ENCODE measurements around the gene FNDC3B.
"Not testable (repeated sequence)": the region's sequence is repeated elsewhere in the genome, so short reads cannot be mapped to it uniquely, and the experiment has no call there.

FNDC3B gene

GRCh38 chr3:172356427-172356826 lies 317.0 kb downstream of the FNDC3B start:
- no peaks in the 10 kb centered on the region for H3K4me1 ChIP-seq (ENCODE audit: control insufficient read depth, insufficient read depth, low read length, poor library complexity, severe bottlenecking)
- WGBS, 2 experiments (ENCODE audit: insufficient coverage in 2 of 2): 69 to 100% methylated on average over 2 of the region's 5 CpGs
- no peaks in the 10 kb centered on the region for H3K9me3 ChIP-seq (ENCODE audit: control insufficient read depth, low read length)
- no peak overlapping the region for H3K27ac ChIP-seq (ENCODE audit: low read depth, low read length, severe bottlenecking)
- peaks cover 86% of the 10 kb centered on the region for H3K36me3 ChIP-seq (ENCODE audit: control insufficient read depth, insufficient read depth, low read length)
- no peak overlapping the region for H3K4me3 ChIP-seq (ENCODE audit: extremely low read depth, insufficient read depth, low read length, poor library complexity, severe bottlenecking)

GRCh38 chr3:172357850-172358754 lies 318.7 kb downstream of the FNDC3B start:
- Histone ChIP-seq H3K27ac (ENCODE audit: low read depth, low read length, severe bottlenecking) (no peak overlapping the region), H3K4me1 (ENCODE audit: control insufficient read depth, insufficient read depth, low read length, poor library complexity, severe bottlenecking) (no peaks in the 10 kb centered on the region), H3K36me3 (ENCODE audit: control insufficient read depth, insufficient read depth, low read length) (peaks cover 85% of the 10 kb centered on the region), H3K9me3 (ENCODE audit: control insufficient read depth, low read length) (no peaks in the 10 kb centered on the region), H3K4me3 (ENCODE audit: extremely low read depth, insufficient read depth, low read length, poor library complexity, severe bottlenecking) (no peak overlapping the region)
- 95 to 96% methylated on average over 3 to 4 of the region's 6 CpGs for WGBS, 2 experiments (ENCODE audit: insufficient coverage in 2 of 2)

GRCh38 chr3:172359231-172359630 lies 319.9 kb downstream of the FNDC3B start:
- Histone ChIP-seq H3K9me3 (ENCODE audit: control insufficient read depth, low read length) (no peaks in the 10 kb centered on the region), H3K36me3 (ENCODE audit: control insufficient read depth, insufficient read depth, low read length) (peaks cover 89% of the 10 kb centered on the region), H3K27ac (ENCODE audit: low read depth, low read length, severe bottlenecking) (no peak overlapping the region), H3K4me3 (ENCODE audit: extremely low read depth, insufficient read depth, low read length, poor library complexity, severe bottlenecking) (no peak overlapping the region), H3K4me1 (ENCODE audit: control insufficient read depth, insufficient read depth, low read length, poor library complexity, severe bottlenecking) (no peaks in the 10 kb centered on the region)
- no CpG with 5 or more reads among the region's 1 CpG for WGBS, 2 experiments (ENCODE audit: insufficient coverage in 2 of 2)

GRCh38 chr3:172359996-172360395 lies 320.6 kb downstream of the FNDC3B start:
- H3K4me1 ChIP-seq (ENCODE audit: control insufficient read depth, insufficient read depth, low read length, poor library complexity, severe bottlenecking): no peaks in the 10 kb centered on the region
- no peak overlapping the region for H3K27ac ChIP-seq (ENCODE audit: low read depth, low read length, severe bottlenecking)
- peaks cover 92% of the 10 kb centered on the region for H3K36me3 ChIP-seq (ENCODE audit: control insufficient read depth, insufficient read depth, low read length)
- WGBS, 2 experiments (ENCODE audit: insufficient coverage in 2 of 2): no CpG with 5 or more reads among the region's 2 CpGs
- no peaks in the 10 kb centered on the region for H3K9me3 ChIP-seq (ENCODE audit: control insufficient read depth, low read length)
- H3K4me3 ChIP-seq (ENCODE audit: extremely low read depth, insufficient read depth, low read length, poor library complexity, severe bottlenecking): no peak overlapping the region

- peaks cover 90% of the 10 kb centered on the region for H3K36me3 ChIP-seq (ENCODE audit: control insufficient read depth, insufficient read depth, low read length)
- H3K9me3 ChIP-seq (ENCODE audit: control insufficient read depth, low read length): no peaks in the 10 kb centered on the region
- H3K4me3 ChIP-seq (ENCODE audit: extremely low read depth, insufficient read depth, low read length, poor library complexity, severe bottlenecking): no peak overlapping the region
- no peaks in the 10 kb centered on the region for H3K4me1 ChIP-seq (ENCODE audit: control insufficient read depth, insufficient read depth, low read length, poor library complexity, severe bottlenecking)
- no peak overlapping the region for H3K27ac ChIP-seq (ENCODE audit: low read depth, low read length, severe bottlenecking)
- no CpG with 5 or more reads among the region's 1 CpG for WGBS, 2 experiments (ENCODE audit: insufficient coverage in 2 of 2)
Measured at GRCh38 chr3:172362583-172362982, 323.2 kb downstream of the FNDC3B start.

GRCh38 chr3:172364374-172365027 lies 325.1 kb downstream of the FNDC3B start:
- H3K36me3 ChIP-seq (ENCODE audit: control insufficient read depth, insufficient read depth, low read length): peaks cover 90% of the 10 kb centered on the region
- no peak overlapping the region for H3K4me3 ChIP-seq (ENCODE audit: extremely low read depth, insufficient read depth, low read length, poor library complexity, severe bottlenecking)
- H3K9me3 ChIP-seq (ENCODE audit: control insufficient read depth, low read length): no peaks in the 10 kb centered on the region
- 100% methylated on average over 1 of the region's 3 CpGs; no CpG with 5 or more reads in 1 of the 2 experiments for WGBS, 2 experiments (ENCODE audit: insufficient coverage in 2 of 2)
- no peak overlapping the region for H3K27ac ChIP-seq (ENCODE audit: low read depth, low read length, severe bottlenecking)
- no peaks in the 10 kb centered on the region for H3K4me1 ChIP-seq (ENCODE audit: control insufficient read depth, insufficient read depth, low read length, poor library complexity, severe bottlenecking)

GRCh38 chr3:172365028-172365567 lies 325.7 kb downstream of the FNDC3B start:
- no peaks in the 10 kb centered on the region for H3K9me3 ChIP-seq (ENCODE audit: control insufficient read depth, low read length)
- WGBS, 2 experiments (ENCODE audit: insufficient coverage in 2 of 2): no CpG with 5 or more reads among the region's 3 CpGs
- no peak overlapping the region for H3K4me3 ChIP-seq (ENCODE audit: extremely low read depth, insufficient read depth, low read length, poor library complexity, severe bottlenecking)
- H3K36me3 ChIP-seq (ENCODE audit: control insufficient read depth, insufficient read depth, low read length): peaks cover 89% of the 10 kb centered on the region
- H3K4me1 ChIP-seq (ENCODE audit: control insufficient read depth, insufficient read depth, low read length, poor library complexity, severe bottlenecking): no peaks in the 10 kb centered on the region
- H3K27ac ChIP-seq (ENCODE audit: low read depth, low read length, severe bottlenecking): no peak overlapping the region

GRCh38 chr3:172367205-172368105 lies 328.1 kb downstream of the FNDC3B start:
- H3K4me1 ChIP-seq (ENCODE audit: control insufficient read depth, insufficient read depth, low read length, poor library complexity, severe bottlenecking): no peaks in the 10 kb centered on the region
- no peaks in the 10 kb centered on the region for H3K9me3 ChIP-seq (ENCODE audit: control insufficient read depth, low read length)
- peaks cover 90% of the 10 kb centered on the region for H3K36me3 ChIP-seq (ENCODE audit: control insufficient read depth, insufficient read depth, low read length)
- H3K27ac ChIP-seq (ENCODE audit: low read depth, low read length, severe bottlenecking): no peak overlapping the region
- H3K4me3 ChIP-seq (ENCODE audit: extremely low read depth, insufficient read depth, low read length, poor library complexity, severe bottlenecking): no peak overlapping the region
- 90 to 97% methylated on average over 6 to 7 of the region's 9 CpGs for WGBS, 2 experiments (ENCODE audit: insufficient coverage in 2 of 2)

- H3K36me3 ChIP-seq (ENCODE audit: control insufficient read depth, insufficient read depth, low read length): peaks cover 89% of the 10 kb centered on the region
- not testable (repeated sequence) for H3K4me1 ChIP-seq (ENCODE audit: control insufficient read depth, insufficient read depth, low read length, poor library complexity, severe bottlenecking); H3K27ac ChIP-seq (ENCODE audit: low read depth, low read length, severe bottlenecking); H3K4me3 ChIP-seq (ENCODE audit: extremely low read depth, insufficient read depth, low read length, poor library complexity, severe bottlenecking); H3K9me3 ChIP-seq (ENCODE audit: control insufficient read depth, low read length)
- 96 to 97% methylated on average over 3 of the region's 5 CpGs for WGBS, 2 experiments (ENCODE audit: insufficient coverage in 2 of 2)
Measured at GRCh38 chr3:172368556-172368955, 329.2 kb downstream of the FNDC3B start.

GRCh38 chr3:172369590-172370259 lies 330.3 kb downstream of the FNDC3B start:
- Histone ChIP-seq H3K9me3 (ENCODE audit: control insufficient read depth, low read length) (no peaks in the 10 kb centered on the region), H3K4me1 (ENCODE audit: control insufficient read depth, insufficient read depth, low read length, poor library complexity, severe bottlenecking) (no peaks in the 10 kb centered on the region), H3K27ac (ENCODE audit: low read depth, low read length, severe bottlenecking) (no peak overlapping the region), H3K36me3 (ENCODE audit: control insufficient read depth, insufficient read depth, low read length) (peaks cover 90% of the 10 kb centered on the region), H3K4me3 (ENCODE audit: extremely low read depth, insufficient read depth, low read length, poor library complexity, severe bottlenecking) (no peak overlapping the region)
- WGBS, 2 experiments (ENCODE audit: insufficient coverage in 2 of 2): 98 to 100% methylated on average over 7 of the region's 9 CpGs
